Suppressor macrophage (primary cell): Measurements from ENCODE around the gene MLC1.

Experiments used
- DNase-seq, 4 experiments: peaks; one replicate each; pipeline ENCODE4 v3.0.0-alpha.2; 2020 to 2022

Gene MLC1

DNA sequence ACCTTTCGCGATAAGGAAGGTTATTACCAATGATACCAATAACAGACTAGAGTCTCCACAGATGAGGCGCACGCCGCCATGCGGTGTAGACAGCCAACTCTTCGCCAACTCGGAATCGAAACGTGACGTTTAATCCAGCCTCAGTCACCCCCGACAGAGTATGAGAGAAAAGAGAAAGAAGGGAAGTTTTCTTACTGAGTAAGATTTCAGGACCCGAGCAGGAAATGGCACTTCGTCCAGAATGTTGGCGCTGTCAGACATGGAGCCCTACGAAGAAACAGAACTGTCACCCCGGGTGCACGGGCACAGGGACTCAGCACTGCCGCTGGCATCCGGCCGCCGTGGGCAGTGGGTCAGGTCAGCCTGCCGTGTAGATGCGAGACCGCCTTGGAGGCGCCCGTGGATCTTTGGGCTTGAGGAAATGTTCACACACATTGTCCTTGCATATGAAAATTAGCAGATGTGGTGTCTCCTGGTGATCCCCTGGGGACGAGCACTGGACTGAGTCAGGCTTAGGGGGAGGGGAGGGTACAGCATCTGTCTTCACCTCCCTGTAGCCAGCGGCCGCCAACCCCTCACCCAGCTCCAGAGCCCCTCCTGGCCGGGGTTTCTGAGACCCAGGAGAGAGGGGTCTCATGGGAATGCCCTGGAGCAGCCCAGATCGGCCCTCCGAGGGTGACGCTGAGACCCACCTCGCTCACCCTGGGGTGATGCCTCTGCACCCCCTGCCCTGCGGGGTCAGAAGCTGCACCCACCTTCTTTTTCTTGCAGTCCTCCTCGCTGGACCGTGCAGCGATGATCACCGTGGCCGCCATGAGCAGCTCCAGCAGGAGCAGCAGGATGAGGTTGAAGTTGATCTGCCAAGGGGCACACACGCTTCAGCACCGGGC lies 8.3 kb downstream of the MLC1 start:
- DNase-seq = no peak

DNA sequence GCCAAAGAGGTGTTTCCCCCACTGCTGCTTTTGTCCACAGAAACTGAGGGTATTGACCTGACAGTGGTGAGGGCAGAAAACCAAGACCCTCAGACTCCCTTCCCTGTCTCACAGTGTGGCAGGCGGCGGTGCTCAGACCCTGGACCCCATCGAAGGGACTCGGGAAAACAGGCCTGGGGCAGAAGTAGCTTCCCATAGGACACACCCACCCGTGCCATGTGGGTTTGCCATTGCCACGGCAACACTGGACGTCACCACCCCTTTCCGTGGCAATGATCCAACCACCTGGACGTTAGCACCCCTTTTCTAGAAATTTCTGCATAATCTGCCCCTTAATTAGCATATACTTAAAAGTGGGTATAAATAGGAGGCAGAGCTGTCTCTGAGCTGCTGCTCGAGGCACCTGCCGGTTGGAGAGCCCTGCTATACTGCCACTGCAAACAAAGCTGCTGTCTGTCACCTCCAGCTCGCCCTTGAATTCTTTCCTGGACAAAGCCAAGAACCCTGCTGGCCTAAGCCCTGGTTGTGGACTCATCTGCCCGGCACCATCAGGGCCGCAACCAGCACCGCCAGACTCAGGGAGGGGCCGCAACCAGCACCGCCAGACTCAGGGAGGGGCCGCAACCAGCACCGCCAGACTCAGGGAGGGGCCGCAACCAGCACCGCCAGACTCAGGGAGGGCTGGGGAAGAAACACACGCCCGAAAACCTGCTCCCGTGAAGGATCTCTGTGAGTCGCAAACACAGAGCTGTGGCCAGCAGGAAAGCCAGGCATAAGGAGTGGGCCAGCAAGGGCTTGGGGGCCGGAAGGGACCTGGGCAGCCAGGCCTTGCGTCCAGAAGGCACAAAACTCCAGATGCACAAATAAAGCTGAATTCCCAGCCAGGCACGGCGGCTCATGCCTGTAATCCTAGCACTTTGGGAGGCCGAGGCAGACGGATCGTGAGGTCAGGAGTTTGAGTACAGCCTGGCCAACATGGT lies 10.4 kb downstream of the MLC1 start:
- DNase-seq = no peak

DNA sequence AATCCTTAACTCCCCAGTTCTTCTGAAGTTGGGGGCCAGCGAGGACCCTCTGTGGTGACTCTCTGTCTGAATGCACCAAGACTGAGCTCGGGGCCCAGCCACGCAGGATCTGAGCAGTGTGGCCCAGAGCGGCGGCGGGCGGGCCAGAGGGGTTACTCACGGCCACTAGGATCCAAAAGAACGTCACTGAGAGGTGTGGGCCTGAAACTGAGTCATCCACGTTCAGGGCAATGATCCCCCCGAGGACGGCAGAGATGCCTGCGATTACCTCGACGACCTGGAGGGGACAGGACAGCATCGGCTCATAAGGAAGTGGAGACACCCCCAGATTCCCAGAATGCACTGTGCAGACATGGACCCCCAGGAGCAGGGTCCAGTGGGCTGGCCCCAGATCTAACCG lies 11.2 kb downstream of the MLC1 start:
- no peak for DNase-seq

DNA sequence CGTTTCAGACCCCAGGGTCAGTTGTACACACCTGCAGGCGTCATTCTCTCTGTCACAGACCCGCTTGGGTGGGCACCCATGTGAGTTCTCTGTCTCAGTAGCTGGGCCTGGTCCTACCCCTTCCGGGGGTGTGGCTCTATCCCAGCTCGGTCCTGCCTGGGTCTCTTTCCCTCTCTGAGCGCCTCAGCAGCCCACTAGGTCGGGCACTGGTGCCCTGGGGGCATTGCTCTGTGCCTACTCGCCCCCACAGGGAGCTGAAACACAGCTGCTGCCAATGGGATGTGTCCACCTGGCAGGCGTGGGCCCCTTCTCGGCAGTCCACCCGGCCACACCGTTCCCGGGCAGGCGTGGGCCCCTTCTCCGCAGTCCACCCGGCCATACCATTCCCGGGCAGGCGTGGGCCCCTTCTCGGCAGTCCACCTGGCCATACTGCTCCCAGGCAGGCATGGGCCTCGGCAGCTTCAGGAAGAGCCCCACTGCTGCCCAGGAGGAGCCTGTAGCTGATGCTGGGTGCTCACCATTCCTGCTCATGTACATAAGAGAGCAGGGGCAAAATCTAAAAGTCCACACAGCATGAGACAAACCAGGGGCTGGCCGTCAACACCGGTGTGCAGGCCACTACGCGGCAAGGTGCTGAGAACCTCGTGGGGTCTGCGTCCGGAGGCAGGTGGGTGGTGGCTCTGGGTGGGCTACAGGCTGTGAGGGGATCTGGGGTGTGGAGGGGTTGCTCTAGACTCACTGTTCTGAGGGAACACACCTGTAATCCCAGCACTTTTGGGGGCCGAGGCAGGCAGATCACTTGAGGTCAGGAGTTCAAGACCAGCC lies 12.3 kb downstream of the MLC1 start:
- no peak for DNase-seq

DNA sequence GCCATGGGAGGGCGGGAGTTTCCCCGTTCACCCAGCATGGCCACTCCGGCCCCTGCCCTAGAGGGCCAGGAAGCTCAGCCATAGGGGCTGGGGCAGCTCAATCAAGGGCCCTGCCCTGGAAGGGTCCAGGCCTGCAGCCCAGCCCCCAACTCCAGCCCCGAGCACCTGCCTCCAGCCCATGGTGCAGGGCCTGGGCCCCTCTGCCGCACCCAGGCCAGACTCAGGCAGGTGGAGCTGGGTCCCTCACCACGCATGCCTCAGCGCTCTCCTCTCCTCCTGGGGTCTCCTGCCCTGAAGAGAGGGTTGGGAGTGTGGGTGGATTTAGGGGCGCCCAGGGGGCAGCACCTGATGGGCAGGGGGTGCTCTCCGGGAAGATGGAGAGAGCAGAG lies 13.1 kb downstream of the MLC1 start:
- DNase-seq = no peak

DNA sequence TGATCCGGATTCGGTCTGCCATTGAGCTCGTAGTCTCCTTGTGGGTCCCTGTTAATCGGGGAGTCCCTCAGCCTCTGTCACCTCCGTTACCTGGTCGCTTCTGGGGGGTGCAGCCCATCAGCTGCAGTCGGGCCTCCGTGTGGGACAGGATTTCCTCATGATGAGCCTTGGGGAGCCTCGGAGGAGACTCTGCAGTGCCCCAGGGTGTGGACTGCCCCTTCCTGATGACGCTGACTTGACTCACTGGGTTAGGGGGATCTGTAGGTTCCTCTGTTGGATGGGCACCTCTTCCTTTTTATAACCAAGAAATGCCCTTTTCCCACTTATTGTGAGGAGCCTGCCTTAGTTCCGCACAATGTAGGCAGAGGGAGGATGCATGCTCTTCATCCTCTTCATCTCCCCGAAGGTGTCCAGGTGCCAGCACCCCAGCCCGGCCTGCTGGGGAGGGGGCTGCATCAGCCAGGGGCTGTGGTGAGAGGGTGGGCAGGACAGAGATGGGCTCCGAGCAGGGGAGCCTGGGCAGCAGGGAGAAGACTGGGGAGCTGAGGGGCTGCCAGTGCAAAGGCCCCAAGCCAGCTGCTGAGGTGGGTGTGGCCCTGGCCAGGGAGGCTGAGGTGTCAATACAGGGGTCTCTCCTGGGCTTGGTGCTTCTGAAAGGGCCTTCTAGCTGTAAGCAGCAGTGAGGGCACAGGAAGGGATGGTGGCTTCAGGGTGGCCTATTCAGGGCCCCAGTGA lies 13.6 kb downstream of the MLC1 start:
- no peak for DNase-seq

DNA sequence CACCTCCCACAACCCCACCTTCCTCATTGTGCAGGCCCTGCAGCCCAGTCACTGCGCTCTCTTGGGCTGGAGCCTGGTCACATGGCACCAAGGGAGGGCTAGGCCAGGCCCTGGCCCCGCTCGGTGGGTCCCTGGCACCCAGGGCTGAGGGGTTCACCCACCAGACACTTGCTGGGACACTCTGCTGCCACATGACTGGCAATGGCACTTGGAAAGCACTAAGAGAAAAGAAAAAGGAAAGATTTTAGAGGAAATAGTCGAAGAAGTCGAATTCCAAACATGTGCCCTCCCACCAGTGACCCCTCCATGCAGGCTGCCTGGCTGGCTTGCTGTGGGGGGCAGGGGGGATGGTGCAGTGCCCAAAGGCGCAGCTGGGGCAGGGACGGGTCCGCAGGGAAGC lies 14.9 kb downstream of the MLC1 start:
- no peak for DNase-seq

DNA sequence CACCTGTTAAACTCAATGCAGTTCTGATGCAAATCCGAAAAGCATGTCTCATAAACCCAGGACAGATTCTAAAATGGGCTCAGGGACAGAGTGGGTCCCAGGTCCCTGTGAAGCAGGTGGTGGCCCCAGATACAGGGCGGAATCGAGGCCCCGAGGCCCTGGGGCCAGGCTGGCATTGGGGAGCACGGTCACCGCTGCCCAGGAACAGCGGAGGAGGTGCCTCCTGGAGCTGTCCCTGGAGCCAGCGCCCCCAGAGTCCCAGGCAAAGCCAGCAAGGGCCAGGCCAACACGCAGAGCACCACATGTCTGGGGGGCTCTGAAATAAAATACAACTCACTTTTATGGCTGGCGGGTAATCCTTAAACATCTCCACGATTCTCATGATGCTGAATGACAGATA lies 17.1 kb downstream of the MLC1 start:
- DNase-seq = no peak

DNA sequence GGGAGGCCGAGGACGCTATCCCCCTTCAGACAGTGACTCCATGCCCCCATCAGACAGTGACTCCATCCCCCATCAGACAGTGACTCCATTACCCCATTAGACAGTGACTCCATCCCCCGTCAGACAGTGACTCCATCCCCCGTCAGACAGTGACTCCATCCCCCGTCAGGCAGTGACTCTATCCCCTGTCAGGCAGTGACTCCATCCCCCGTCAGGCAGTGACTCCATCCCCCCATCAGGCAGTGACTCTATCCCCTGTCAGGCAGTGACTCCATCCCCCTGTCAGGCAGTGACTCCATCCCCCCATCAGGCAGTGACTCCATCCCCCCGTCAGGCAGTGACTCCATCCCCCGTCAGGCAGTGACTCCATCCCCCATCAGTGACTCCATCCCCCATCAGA lies 18.0 kb downstream of the MLC1 start:
- DNase-seq = no peak

DNA sequence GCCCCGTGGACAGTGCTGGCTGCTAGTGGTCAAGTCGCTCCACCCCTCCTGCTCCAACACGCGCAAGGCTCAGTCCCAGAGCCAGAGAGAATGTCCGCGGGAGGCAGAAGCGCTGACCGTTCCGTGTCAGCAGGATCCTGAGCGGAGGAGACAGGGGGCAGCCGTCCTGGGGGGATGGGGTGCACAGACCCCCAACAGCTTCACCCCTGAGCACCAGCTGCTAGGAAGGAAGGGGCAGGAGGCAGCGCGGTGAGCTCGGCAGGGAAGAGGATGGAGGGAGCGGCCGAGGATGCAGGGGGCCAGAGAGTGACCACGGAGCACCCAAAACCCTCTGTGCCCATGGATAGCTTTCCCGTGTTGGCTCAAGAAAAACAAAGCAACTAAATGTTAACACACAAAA lies 20.8 kb downstream of the MLC1 start:
- no peak for DNase-seq

DNA sequence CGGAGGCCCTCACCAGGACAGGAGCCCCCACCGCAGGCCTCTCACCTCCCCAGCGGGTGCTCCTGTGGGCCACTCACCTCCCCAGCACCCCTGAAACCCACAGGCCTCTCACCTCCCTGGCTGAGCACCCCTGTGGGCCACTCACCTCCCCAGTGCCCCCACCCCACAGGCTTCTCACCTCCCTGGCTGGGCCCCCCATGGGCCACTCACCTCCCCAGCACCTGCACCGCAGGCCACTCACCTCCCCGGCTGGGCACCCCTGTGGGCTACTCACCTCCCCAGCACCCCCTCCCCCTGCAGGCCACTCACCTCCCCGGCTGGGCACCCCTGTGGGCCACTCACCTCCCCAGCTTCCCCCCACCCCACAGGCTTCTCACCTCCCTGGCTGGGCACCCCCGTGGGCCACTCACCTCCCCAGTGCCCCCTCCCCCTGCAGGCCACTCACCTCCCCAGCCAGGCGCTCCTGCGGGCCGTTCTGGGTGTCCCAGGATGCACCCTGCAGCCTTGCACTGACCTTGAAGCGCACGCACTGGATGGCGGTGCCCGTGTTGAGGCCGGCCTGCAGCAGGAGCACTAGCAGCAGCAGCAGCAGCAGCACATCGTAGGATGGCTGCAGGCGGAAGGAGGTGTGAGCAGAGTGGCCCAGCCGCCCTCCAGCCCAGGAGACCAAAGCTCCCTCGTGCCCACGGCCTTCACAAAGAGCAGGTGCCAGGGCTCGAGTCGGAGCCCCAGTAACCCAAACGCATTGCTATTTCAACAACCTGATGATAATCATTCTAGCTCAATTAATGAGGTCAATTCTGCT lies 21.4 kb downstream of the MLC1 start:
- no peak for DNase-seq

DNA sequence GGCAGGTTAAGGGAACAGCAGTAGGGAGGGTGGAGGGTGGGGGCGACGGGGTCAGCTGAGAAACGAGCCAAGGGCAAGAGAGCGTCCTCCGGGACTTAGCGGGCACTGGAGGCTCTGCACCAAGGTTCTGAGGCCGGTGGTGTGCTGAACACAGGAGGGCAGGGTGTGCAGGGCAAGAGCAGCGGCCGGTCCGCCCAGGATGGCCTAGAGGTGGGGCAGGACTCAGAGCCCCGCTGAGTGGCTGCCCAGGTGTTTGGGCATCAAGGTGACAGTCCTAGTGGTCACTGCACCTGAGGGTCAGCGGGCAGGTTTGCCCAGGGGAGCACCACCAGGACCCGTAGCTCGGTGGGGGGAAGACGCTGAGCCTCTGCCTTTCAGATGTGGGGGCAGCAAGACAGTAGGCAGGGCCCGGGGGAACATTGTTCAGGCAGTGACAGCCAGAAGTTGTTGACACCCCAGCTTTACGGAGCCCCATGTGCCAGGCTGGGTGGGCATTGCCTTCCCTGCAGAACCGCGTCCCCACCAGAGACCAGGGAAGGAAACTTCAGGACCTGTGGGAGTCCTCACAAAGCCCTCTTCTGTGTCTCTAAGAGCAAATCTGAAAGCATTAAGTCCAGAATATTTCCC lies 22.6 kb downstream of the MLC1 start:
- no peak for DNase-seq

DNA sequence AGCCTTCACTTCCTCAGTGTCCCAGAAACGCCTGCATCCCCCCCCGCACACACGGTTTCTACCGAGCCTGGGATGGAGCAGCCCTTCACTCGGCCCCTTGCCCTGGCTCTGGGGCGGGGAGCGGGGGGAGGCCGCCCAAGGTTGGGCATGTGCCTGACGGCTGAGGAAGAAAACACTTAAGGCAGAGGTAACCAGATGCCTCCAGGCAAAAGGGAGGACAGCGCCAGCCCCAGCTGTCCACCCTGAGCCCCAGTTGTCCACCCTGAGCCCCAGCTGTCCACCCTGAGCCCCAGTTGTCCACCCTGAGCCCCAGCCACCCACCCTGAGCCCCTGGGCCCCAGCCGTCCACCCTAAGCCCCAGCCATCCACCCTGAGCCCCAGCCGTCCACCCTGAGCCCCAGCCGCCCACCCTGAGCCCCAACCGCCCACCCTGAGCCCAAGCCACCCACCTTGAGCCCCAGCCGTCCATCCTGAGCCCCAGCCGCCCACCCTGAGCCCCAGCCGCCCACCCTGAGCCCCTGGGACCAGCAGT lies 23.3 kb downstream of the MLC1 start:
- DNase-seq = no peak

DNA sequence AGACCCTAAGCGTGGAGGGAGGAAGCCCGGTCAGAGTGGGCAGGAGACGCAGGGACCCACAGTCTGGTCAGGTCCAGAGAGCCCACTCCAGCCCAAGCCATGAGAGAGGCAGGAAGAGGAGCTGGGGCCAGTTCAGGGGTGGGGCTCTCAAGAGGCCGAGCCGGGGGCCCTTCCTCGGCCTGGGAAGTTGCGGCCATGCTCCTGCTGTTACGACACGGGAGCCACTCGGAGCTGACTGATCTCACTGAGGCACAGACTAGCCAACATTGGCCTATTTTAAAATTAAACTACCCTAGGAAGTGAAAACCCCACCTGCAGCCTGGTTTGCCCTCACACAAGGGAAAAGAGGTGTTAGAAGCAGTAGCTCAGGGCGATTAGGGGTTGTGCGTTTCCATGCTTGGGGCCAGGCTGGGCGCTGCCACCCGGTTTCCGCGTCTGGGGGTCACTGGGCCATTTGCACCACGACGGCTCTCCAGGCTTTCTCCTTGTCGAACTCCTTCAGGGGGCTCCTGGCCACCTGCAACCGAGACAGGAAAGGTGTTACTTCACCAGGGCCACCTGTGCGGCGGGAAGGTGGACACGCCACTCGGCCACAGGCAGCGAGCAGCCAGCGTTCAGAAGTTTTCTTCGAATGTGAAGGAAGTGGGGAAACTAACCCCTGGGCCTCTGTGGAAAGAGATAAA lies 23.9 kb downstream of the MLC1 start:
- DNase-seq = no peak

DNA sequence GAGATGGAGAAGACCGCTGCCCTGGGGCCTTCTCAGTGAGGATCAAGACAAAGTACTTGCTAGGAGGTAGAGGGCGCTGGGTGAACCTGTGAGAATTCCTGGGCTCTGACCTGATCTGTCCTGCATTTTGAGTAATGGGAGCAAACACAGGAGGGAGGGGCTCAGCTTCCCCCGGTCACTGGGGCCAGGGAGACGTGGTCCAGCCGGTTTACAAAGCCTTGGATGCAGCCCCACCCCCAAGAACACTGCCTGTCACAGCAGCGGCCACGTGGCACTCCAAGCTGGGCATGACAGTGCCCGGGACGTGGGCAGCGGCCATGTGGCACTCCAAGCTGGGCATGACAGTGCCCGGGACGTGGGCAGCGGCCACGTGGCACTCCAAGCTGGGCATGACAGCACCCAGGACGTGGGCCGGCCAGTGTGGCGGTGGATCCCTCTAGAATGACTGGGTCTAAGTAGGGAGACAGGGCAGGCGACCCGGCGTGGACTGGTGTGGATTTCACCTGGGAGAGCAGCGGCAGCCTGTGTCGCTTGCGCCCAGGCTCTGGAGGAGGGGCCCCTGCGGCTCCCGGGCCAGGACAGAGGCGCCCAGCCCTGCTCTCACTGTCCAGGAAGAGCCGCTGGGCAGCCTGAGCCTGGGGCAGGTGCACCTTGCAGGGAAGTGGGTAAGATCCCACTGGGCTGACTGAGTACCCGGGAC lies 24.6 kb downstream of the MLC1 start:
- DNase-seq = no peak

DNA sequence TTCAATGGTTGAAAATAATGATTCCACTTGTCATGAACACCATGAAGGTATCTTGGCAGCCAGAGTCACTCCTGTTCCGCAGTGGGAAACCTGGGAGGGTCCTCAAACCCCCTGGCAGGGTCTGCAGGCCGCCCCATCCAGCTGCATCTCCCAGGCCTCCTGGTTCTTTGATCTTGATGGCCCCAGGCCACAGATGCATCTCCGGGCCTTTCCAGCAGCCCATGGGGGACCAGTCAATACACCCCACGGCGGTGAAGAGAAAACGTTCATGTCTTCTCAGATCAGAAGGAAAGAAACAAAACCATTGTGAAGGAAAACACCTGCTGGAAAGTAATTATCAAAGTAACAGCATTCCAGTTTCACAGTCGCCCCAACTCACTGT lies 25.4 kb downstream of the MLC1 start:
- no peak for DNase-seq

DNA sequence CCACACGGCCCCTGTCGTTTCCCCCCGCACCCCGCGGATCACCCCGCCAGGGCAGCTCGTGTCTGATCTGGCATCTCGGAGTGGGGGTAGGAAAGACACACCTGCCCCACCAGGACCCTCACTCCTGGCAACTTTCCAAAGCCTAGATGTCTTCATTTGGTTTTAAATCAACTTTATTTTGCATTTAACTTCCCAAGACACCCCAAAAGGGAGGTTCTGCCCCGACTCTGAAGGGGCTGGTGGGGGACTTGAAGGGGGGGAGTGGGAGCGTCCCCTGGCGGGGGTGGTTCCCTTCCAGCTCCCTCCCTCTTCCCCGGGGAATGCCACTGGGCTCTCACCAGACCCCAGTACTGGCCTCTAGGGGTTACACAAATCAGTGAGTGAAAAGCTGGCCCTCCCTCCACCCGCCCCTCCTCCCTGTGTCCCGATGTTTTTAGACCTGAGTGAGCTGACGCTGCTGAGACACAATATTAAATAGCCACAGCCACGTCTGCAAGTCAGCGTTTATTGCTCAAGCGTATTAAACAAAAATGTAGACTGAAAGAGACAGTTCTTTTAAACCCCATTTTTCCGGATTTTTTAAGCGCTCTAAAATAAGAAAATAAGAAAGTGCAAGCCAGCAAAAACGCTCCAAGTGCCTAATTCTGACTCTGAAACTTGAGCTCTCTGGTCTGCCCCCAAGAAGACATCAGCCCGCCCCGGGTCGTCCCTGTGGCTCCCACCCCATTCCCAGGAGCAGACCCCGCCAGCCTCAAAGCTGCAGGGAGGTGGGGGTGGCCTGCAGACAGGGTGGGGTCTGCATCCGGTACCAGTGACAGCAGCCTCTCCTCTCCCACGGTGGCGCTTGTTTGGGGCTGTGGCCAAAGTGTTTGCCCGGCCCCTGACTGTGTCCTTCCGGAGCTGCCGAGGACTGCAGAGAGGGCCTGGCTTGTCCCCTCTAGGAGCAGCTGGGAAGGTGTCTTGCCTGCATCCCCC lies 26.0 kb downstream of the MLC1 start:
- DNase-seq = no peak
